H1 (cell line): ENCODE results near the gene CTCF. TPM values are rescaled to one million over a fixed set of nuclear protein-coding genes. Genes with fewer than 3 reads are reported as not detected.

Source experiments
- CBX8 ChIP-seq: fragments of 300-800, 300-1000 bp; sonication (generic); IDR thresholded peaks from 2 replicates; pipeline ENCODE4 v1.7.1; 2016; ENCODE audit warnings: low read depth, low read length, borderline replicate concordance
- CREB1 ChIP-seq: IDR thresholded peaks from 2 replicates; pipeline ENCODE4 v1.6.1; 2012; ENCODE audit warnings: inconsistent platforms
- EP300 ChIP-seq, 2 experiments: IDR thresholded peaks; 1 replicate in 1 of 2; 2 replicates in 1 of 2; pipeline ENCODE4 v1.6.1; 2011 to 2012; ENCODE audit warnings: low read depth in 2 of 2, low read length in 2 of 2, mild to moderate bottlenecking in 2 of 2, borderline replicate concordance in 1 of 2, inconsistent platforms in 1 of 2, moderate library complexity in 1 of 2
- HDAC2 ChIP-seq, 2 experiments: fragments of 300-600 bp in 1 of 2; sonication (generic) in 1 of 2; IDR thresholded peaks; 2 replicates each; pipeline ENCODE4 v1.6.1; 2011 to 2012; ENCODE audit warnings: low read depth in 2 of 2, low read length in 2 of 2, mild to moderate bottlenecking in 2 of 2, moderate library complexity in 2 of 2, borderline replicate concordance in 1 of 2, inconsistent platforms in 1 of 2
- RNF2 ChIP-seq: fragments of 200-900, 300-1000 bp; sonication (generic); IDR thresholded peaks from 2 replicates; pipeline ENCODE4 v1.7.1; 2016; ENCODE audit warnings: borderline replicate concordance, low read depth, mild to moderate bottlenecking, antibody characterized with exemption, low read length; ENCODE audit not compliant: poor library complexity, severe bottlenecking; ENCODE audit errors: missing control alignments
- SP1 ChIP-seq: IDR thresholded peaks from 2 replicates; pipeline ENCODE4 v1.6.1; 2011; ENCODE audit warnings: low read depth, low read length
- polyA plus RNA-seq, 7 experiments: library from polyadenylated mRNA; depleted of rRNA in 3 of 7; stranded (reverse) in 5 of 7; unstranded in 2 of 7; fragments of >200 nt in 5 of 7; fragments of 200-250 nt in 2 of 7; gene quantifications; 1 replicate in 5 of 7; 2 replicates in 1 of 7; 4 replicates in 1 of 7; pipeline versions ENCODE4 v1.2.1 to v1.2.3, GENCODE V29; 2011 to 2013; ENCODE audit warnings: missing spikeins in 2 of 7, mixed read lengths in 2 of 7
- total RNA-seq: library from RNA; stranded (reverse); fragmentation: NEBNext Ultra II Directional; extraction: Animal tissue kit (Norgen Biotek cat#: 25700); gene quantifications from 2 replicates; pipeline ENCODE4 v1.2.1, GENCODE V29; 2021
- TF ChIP-seq, protein P1 (sequence below): IDR thresholded peaks from 2 replicates; pipeline ENCODE4 v1.6.1; 2012; ENCODE audit warnings: inconsistent platforms
- TF ChIP-seq, protein P2 (sequence below): IDR thresholded peaks from 2 replicates; pipeline ENCODE4 v1.6.1; 2011; ENCODE audit warnings: low read depth, mild to moderate bottlenecking, low read length; ENCODE audit not compliant: insufficient read depth

The CTCF gene
- total and polyA plus RNA-seq, 2 of the 8 experiments (the other 6 are each of a cell fraction or from before 2014, with no cell fraction given), result 32.4 to 66.0 TPM

DNA sequence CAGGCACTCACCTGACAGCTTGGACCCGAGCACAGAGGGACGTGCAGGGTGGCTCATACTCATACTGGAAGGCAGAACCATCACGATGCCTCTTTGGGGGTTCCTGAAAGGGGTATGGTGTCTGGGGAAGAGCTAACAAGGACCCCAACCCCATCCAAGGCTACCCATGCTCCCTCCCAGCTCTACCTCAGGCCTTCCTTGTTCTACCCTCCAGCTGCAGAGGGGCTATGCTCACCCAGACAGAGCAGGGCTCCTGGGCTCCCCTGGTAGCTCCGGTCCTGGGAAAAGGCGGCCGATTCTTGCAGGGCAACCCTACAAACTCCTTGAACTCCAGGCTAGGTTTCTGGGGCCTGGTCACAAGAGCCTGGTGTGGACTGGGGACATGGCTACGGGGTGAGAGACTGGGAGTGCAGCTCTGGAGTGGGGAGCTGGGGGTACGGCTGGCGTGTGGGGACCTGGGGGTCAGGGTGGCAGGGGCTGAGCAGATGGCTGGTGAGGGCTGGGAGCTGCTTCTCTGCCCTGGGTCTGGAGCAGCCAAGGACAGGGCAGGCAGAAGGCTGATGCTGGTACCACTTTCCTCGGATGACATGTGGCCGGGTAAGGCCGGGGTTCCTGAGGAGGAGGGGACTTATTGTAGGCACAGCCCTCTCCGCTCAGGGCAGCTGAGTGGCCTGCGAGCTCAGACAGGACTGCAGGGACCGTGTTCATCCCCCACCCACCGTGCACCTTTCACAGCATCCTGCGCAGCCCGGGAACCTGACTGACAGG is 95.6 kb downstream of the CTCF start (continued):
- no peak for TF ChIP-seq EP300 (IDR thresholded peaks at IDR 0.05; ENCODE audit: borderline replicate concordance in 1 of 2, low read depth in 2 of 2, low read length in 2 of 2)
- no peak for TF ChIP-seq CREB1
- no peak for TF ChIP-seq RNF2
- TF ChIP-seq HDAC2 (IDR thresholded peaks at IDR 0.05; ENCODE audit: borderline replicate concordance in 1 of 2, low read depth in 2 of 2, low read length in 2 of 2), result no peak
- TF ChIP-seq CBX8, result no peak
- no peak for TF ChIP-seq SP1
- TF ChIP-seq, protein P1, sequence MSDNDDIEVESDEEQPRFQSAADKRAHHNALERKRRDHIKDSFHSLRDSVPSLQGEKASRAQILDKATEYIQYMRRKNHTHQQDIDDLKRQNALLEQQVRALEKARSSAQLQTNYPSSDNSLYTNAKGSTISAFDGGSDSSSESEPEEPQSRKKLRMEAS, result no peak
- TF ChIP-seq, protein P2, sequence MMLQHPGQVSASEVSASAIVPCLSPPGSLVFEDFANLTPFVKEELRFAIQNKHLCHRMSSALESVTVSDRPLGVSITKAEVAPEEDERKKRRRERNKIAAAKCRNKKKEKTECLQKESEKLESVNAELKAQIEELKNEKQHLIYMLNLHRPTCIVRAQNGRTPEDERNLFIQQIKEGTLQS, result no peak
